PFSK-1 (cell line): ENCODE data around the gene ZNF580.

Source experiments
- FOXP2 ChIP-seq: optimal IDR thresholded peaks from 2 replicates; pipeline ENCODE3; 2011; ENCODE audit warnings: borderline replicate concordance, control low read depth, inconsistent platforms; ENCODE audit not compliant: insufficient read depth; ENCODE audit errors: extremely low read length, extremely low read depth
- POLR2AphosphoS5 ChIP-seq: IDR thresholded peaks from 2 replicates; pipeline ENCODE4 v1.6.1; 2012; ENCODE audit warnings: low read depth, mild to moderate bottlenecking, control low read depth, low read length, moderate library complexity
- SIN3A ChIP-seq: IDR thresholded peaks from 2 replicates; pipeline ENCODE4 v1.6.1; 2012; ENCODE audit warnings: mild to moderate bottlenecking, low read length, moderate library complexity, borderline replicate concordance; ENCODE audit not compliant: insufficient read depth
- TAF1 ChIP-seq: IDR thresholded peaks from 2 replicates; pipeline ENCODE4 v1.6.1; 2012; ENCODE audit warnings: low read length, control low read depth, borderline replicate concordance; ENCODE audit not compliant: insufficient read depth

- TF ChIP-seq FOXP2 (no peak), SIN3A (no peak), POLR2AphosphoS5 (no peak; the same call in 1 of the 2 replicates), TAF1 (no peak)
These were observed 28.8 kb downstream of the ZNF580 start for GRCh38 chr19:55669418-55670279.
